ENCODE data around the gene MGRN1.

Gene MGRN1

DNA sequence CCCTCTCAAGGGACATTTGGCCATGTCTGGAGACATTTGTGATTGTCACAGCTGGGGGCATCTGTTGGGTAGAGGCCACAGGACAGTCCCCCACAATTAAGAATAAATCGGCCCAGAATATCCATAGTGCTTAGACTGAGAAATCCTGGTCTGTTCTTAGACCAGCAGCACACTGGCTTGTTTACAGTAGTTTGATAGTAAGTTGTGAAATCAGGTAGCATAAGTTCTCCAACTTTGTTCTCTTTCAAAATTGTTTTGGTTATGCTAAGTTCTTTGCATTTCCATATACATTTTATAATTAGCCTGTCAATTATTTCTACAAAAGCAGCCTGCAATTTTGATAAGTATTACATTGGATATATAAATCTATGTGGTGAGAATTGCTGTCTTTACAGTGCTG lies 6.8 kb downstream of the MGRN1 start:
- DNase-seq (ENCODE audit: low spot score): no peak
- in situ Hi-C loops (cut with MboI; ENCODE audit: low sequenced_read_pairs, unreplicated experiment): no loop called here
- TF ChIP-seq CTCF (IDR thresholded peaks at IDR 0.05; ENCODE audit: borderline replicate concordance, control extremely low read depth, extremely low read depth, insufficient read depth, missing control alignments): no peak

- no peak for DNase-seq (ENCODE audit: low spot score)
- in situ Hi-C loops (cut with MboI; ENCODE audit: low sequenced_read_pairs, unreplicated experiment): no loop called here
- no peak for TF ChIP-seq CTCF (IDR thresholded peaks at IDR 0.05; ENCODE audit: borderline replicate concordance, control extremely low read depth, extremely low read depth, insufficient read depth, missing control alignments)
Observed at GRCh38 chr16:4633910-4634635, 9.4 kb downstream of the MGRN1 start.

- in situ Hi-C loops (cut with MboI; ENCODE audit: low sequenced_read_pairs, unreplicated experiment): no loop called here
- TF ChIP-seq CTCF (IDR thresholded peaks at IDR 0.05; ENCODE audit: borderline replicate concordance, control extremely low read depth, extremely low read depth, insufficient read depth, missing control alignments): no peak
- DNase-seq (ENCODE audit: low spot score): no peak
Observed at GRCh38 chr16:4634768-4635167, 10.1 kb downstream of the MGRN1 start.

- in situ Hi-C loops (cut with MboI; ENCODE audit: low sequenced_read_pairs, unreplicated experiment): no loop called here
- TF ChIP-seq CTCF (IDR thresholded peaks at IDR 0.05; ENCODE audit: borderline replicate concordance, control extremely low read depth, extremely low read depth, insufficient read depth, missing control alignments): no peak
- DNase-seq (ENCODE audit: low spot score): no peak
Observed at GRCh38 chr16:4636196-4636595, 11.6 kb downstream of the MGRN1 start.

- DNase-seq (ENCODE audit: low spot score): no peak
- TF ChIP-seq CTCF (IDR thresholded peaks at IDR 0.05; ENCODE audit: borderline replicate concordance, control extremely low read depth, extremely low read depth, insufficient read depth, missing control alignments): no peak
- in situ Hi-C loops (cut with MboI; ENCODE audit: low sequenced_read_pairs, unreplicated experiment): no loop called here
Observed at GRCh38 chr16:4637501-4638166, 13.0 kb downstream of the MGRN1 start.

- TF ChIP-seq CTCF (IDR thresholded peaks at IDR 0.05; ENCODE audit: borderline replicate concordance, control extremely low read depth, extremely low read depth, insufficient read depth, missing control alignments): no peak
- in situ Hi-C loops (cut with MboI; ENCODE audit: low sequenced_read_pairs, unreplicated experiment): no loop called here
Observed at GRCh38 chr16:4639899-4640509, 15.4 kb downstream of the MGRN1 start.

More at GRCh38 chr16:4639899-4640509, 15.4 kb downstream of the MGRN1 start:
- no peak for DNase-seq (ENCODE audit: low spot score)

Measured in GM13976 (cell line).